Transverse colon (tissue), 4 donors: ENCODE data around the gene EIF5A.

Source experiments
- CTCF ChIP-seq, 5 experiments: fragments of 200-600 bp in 3 of 5; fragments of 450-650 bp in 2 of 5; sonication (generic) in 3 of 5; IDR thresholded peaks; 1 replicate in 2 of 5; 2 replicates in 3 of 5; pipeline ENCODE4 v1.5.1; 2016 to 2017; ENCODE audit warnings: antibody characterized with exemption in 5 of 5, inconsistent platforms in 3 of 5, mild to moderate bottlenecking in 2 of 5, moderate library complexity in 1 of 5
- POLR2A ChIP-seq: fragments of 450-650 bp; IDR thresholded peaks from one replicate; pipeline ENCODE4 v1.6.1; 2016; ENCODE audit warnings: antibody characterized with exemption, mild to moderate bottlenecking, moderate library complexity
- POLR2AphosphoS5 ChIP-seq, 3 donors: sonication (generic); formaldehyde crosslinking; IDR thresholded peaks; one replicate each; pipeline ENCODE4 v1.6.1; 2016; ENCODE audit warnings: antibody characterized with exemption in 3 of 3

GRCh38 chr17:7354262-7354843 is 46.9 kb downstream of the EIF5A start:
- TF ChIP-seq CTCF (IDR thresholded peaks at IDR 0.05), result no peak
- no peak for TF ChIP-seq POLR2A
- TF ChIP-seq POLR2AphosphoS5 (IDR thresholded peaks at IDR 0.05), result no peak
